OCI-LY3 (cell line): ENCODE results near the gene IFNGR2.

Experiments used
- EZH2phosphoT487 ChIP-seq: fragments of 200-600 bp; shearing (Covaris generic); IDR thresholded peaks from 2 replicates; pipeline ENCODE4 v1.6.1; 2018; ENCODE audit warnings: antibody characterized with exemption, mixed run types, low read depth
- TF ChIP-seq, protein P1 (sequence below): fragments of 200-600, 300-600 bp; sonication (generic); IDR thresholded peaks from 2 replicates; pipeline ENCODE4 v1.5.1; 2014; ENCODE audit warnings: antibody characterized with exemption, low read length, low read depth

DNA sequence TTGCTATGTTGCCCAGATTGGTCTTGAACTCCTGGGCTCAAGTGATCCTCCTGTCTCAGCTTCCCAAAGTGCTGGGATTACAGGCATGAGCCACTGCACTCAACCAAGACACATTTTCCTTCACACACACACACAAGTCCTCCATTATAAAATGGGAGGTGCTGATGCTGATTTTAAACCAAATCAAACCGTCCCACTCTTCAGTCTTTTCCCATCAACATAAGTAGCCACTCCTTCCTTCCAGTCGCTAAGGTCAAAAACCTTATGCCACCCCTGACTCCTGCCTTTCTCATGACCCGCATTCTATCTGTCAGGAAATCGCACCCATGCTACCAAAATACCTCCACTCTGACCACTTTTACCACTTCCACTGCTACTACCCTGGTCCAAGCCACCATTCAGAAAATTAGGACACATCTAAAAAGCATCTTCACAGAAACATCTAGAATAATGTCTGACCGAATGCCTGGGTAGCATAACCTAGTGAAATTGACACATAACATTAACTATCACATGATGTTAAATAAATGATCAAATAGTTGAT, 28.0 kb upstream of the IFNGR2 start:
- TF ChIP-seq, protein P1, sequence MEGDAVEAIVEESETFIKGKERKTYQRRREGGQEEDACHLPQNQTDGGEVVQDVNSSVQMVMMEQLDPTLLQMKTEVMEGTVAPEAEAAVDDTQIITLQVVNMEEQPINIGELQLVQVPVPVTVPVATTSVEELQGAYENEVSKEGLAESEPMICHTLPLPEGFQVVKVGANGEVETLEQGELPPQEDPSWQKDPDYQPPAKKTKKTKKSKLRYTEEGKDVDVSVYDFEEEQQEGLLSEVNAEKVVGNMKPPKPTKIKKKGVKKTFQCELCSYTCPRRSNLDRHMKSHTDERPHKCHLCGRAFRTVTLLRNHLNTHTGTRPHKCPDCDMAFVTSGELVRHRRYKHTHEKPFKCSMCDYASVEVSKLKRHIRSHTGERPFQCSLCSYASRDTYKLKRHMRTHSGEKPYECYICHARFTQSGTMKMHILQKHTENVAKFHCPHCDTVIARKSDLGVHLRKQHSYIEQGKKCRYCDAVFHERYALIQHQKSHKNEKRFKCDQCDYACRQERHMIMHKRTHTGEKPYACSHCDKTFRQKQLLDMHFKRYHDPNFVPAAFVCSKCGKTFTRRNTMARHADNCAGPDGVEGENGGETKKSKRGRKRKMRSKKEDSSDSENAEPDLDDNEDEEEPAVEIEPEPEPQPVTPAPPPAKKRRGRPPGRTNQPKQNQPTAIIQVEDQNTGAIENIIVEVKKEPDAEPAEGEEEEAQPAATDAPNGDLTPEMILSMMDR, result no peak
- no peak for TF ChIP-seq EZH2phosphoT487
